OCI-LY1 (cell line): ENCODE measurements around the gene FCF1.

Experiments
- CTCF ChIP-seq: fragments of 200-600 bp; sonication (generic), shearing (Covaris generic); IDR thresholded peaks from 2 replicates; pipeline ENCODE4 v1.5.1; 2017; ENCODE audit warnings: mild to moderate bottlenecking, antibody characterized with exemption, low read length, moderate library complexity, mixed read lengths
- EZH2 ChIP-seq: fragments of 200-600 bp; sonication (generic), shearing (Covaris generic); IDR thresholded peaks from 2 replicates; pipeline ENCODE4 v1.8.0; 2017; ENCODE audit warnings: borderline replicate concordance, mixed run types, mild to moderate bottlenecking, antibody characterized with exemption, low read length, moderate library complexity, mixed read lengths

GRCh38 chr14:74705613-74706500 is 7.1 kb upstream of the FCF1 start:
- TF ChIP-seq CTCF (no peak), EZH2 (no peak)
